AG20443 (cell line): Measurements from ENCODE around the gene HBG1.
"Not testable (repeated sequence)": the region's sequence is repeated elsewhere in the genome, so short reads cannot be mapped to it uniquely, and the experiment has no call there.

ENCODE experiments used
- DNase-seq: peaks from one replicate; pipeline ENCODE4 v3.0.0; 2012; ENCODE audit warnings: low spot score, mixed read lengths

Gene HBG1

DNA sequence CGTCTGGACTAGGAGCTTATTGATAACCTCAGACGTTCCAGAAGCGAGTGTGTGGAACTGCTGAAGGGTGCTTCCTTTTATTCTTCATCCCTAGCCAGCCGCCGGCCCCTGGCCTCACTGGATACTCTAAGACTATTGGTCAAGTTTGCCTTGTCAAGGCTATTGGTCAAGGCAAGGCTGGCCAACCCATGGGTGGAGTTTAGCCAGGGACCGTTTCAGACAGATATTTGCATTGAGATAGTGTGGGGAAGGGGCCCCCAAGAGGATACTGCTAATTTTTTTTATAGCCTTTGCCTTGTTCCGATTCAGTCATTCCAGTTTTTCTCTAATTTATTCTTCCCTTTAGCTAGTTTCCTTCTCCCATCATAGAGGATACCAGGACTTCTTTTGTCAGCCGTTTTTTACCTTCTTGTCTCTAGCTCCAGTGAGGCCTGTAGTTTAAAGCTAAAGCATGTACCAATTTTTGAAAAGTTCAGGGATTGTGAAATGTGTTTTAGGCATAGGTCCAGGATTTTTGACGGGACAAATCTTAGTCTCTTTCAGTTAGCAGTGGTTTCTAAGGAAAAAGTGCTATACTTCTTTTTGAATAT, at the start of gene HBG1:
Gene HBG1, minus strand, starts transcription at position 51 of the 590 bp plus-strand sequence. CDS start 53 bp downstream, outside the sequence.
- DNase-seq, result not testable (repeated sequence)

DNA sequence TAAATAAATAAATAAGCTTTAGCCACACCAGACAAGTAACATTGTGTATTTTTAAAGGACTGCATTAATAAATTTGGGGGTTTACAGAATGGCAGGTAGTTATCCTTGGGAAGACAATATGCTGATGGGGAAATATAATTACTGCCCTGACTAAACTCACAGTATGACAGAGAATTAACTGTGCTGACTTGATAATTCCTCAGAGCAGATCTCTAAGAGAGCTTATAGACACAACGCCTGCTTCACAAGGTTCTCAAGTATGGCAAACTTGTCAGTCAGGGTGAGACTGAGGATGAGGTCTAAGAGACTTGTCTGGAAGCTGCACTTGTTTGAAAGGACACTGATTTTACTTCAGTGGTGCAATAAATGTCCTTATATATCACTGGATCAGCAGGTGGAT, 48.8 kb upstream of the HBG1 start:
- no peak for DNase-seq

DNA sequence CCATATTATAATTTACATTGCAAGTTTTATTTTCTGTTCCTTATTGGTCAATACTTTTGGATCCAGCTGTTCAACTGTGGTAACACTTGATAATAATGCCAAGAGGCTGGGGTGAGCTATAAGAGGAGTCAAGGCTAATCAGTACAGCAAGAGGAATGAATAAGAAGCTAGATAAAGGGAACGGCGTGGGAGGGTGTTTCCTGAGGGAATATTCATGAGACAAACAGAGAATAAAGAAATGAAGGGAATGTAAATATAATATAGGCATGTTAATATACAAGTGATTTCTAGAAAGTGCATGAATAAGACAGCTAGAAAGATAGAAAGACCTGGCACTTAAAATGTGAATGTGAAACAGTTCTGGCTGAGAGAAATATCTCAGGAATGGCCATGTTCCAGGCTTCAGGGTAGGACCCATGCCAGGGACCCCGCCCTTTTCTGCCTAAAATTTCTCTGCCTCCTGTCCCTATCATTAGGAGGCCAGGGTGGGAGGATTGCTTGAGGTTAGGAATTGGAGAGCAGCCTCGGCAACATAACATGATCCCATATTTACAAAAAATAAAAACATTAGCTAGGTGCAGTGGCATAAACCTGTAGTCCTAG, 48.2 kb upstream of the HBG1 start:
- no peak for DNase-seq

DNA sequence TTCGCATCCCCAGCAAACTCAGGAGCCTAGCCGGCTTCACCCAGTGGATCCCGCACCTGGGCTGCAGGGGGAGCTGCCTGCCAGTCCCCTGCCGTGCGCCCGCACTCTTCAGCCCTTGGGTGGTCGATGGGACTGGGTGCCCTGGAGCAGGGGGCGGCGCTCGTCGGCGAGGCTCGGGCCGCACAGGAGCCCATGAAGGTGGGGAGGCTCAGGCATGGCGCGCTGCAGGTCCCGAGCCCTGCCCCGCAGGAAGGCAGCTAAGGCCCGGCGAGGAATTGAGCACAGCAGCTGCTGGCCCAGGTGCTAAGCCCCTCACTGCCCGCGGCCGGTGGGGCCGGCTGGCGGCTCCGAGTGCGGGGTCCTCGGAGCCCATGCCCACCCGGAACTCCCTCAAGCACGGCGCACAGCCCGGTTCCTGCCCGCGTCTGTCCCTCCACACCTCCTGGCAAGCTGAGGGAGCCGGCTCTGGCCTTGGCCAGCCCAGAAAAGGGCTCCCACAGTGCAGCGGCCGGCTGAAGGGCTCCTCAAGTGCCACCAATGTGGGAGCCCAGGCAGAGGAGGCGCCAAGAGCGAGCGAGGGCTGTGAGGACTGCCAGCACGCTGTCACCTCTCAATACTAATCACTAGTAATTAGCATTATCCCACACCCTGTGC, 44.8 kb upstream of the HBG1 start:
- DNase-seq, result not testable (repeated sequence)

DNA sequence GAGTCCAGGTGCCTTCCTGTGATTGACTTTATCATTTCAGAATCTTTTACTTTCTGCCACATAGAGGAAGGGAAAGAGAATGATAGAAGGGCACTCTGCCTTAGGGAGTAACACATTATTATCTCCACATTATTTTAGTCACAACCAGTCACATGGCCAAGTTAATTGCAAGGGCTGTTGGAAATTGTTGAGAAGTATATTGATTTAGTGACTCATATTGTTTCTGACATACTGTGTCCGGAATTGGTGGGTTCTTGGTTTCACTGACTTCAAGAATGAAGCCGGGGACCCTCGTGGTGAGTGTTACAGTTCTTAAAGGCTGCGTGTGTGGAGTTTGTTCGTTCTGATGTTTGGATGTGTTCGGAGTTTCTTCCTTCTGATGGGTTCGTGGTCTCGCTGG, 43.4 kb upstream of the HBG1 start:
- DNase-seq, result no peak

DNA sequence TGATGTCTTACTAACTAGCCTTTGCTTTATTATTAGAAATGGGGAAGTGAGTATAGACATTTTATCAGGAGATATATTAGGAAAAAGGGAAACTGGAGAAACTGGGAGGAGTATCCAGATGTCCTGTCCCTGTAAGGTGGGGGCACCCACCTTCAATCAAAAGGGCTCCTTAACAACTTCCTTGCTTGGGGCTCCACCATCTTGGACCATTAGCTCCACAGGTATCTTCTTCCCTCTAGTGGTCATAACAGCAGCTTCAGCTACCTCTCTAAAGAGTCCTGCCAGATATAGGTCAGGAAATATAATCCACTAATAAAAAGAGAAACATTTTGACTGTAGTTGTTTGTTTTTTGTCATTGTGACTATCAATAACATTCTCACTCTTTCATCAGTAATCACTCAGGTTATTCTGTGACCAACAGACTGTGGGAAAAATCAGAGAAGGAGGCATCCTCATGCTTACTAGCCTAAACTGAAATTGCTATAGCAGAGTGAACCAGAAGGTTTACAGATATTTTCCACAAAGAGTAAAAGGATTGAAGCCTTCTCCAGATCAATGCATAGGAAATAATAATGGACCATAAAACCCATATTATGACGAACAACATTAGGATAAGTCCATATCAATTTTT, 41.7 kb upstream of the HBG1 start:
- DNase-seq, result peak; percentile 12

DNA sequence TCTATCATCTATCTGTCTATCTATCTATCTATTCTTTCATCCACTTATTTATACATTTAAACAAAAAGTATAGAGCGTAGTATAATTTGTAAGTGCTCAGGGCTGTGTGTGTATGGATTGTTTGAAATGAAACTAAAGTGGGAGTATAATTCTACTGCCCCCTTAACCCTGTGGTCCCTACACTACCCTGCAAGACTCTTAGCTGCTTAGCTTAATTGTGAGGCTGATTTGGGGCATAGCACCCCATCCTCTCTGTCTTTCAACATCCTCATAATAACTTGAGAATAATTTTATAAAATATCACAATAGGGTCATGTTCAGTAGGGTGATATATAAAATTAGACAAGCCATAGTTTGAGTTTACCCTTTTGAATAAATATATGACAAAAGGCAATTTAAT, 40.4 kb upstream of the HBG1 start:
- no peak for DNase-seq

DNA sequence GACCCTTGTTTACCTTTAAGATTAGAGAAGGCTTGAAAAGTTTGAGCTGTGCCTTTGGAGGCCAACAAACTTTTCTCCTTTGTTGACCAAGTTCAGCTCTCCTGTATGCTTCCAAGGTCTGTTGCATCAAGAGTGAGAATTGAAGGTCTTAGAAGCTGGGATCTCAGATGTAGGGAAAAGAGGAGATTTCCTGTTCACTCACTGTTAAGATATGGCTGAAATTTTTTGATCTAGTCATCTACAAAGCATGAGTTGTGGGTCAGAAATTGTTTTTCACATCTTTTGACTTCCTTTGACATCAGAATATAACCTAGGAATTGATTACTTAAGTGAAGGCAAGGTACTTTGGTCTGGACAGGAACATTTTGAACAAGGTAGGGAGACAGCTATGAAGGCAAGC, 40.0 kb upstream of the HBG1 start:
- no peak for DNase-seq

DNA sequence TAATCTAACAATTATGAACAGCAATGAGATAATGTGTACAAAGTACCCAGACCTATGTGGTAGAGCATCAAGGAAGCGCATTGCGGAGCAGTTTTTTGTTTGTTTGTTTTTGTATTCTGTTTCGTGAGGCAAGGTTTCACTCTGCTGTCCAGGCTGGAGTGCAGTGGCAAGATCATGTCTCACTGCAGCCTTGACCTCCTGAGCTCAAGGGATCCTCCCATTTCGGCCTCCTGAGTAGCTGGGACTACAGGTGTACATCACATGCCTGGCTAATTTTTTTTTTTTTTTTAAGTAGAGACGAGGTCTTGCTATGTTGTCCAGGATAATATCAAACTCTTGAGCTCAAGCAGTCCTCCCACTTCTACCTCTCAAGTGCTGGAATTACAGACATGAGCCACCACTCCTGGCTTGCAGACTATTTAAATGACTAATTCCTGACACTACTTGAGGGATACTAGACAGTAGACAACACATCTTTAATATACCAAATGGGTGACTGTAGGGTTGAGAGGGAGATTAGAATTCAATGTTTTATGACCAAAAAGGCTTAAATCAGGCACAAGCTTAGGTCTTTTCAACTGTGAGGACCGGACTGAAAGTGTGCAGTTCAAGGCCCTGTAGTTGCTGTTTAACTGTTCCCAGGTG, 39.4 kb upstream of the HBG1 start:
- no peak for DNase-seq

DNA sequence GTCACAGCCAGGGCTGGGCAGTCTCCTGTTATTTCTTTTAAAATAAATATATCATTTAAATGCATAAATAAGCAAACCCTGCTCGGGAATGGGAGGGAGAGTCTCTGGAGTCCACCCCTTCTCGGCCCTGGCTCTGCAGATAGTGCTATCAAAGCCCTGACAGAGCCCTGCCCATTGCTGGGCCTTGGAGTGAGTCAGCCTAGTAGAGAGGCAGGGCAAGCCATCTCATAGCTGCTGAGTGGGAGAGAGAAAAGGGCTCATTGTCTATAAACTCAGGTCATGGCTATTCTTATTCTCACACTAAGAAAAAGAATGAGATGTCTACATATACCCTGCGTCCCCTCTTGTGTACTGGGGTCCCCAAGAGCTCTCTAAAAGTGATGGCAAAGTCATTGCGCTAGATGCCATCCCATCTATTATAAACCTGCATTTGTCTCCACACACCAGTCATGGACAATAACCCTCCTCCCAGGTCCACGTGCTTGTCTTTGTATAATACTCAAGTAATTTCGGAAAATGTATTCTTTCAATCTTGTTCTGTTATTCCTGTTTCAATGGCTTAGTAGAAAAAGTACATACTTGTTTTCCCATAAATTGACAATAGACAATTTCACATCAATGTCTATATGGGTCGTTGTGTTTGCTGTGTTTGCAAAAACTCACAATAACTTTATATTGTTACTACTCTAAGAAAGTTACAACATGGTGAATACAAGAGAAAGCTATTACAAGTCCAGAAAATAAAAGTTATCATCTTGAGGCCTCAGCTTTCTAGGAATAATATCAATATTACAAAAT, 38.6 kb upstream of the HBG1 start:
- no peak for DNase-seq

DNA sequence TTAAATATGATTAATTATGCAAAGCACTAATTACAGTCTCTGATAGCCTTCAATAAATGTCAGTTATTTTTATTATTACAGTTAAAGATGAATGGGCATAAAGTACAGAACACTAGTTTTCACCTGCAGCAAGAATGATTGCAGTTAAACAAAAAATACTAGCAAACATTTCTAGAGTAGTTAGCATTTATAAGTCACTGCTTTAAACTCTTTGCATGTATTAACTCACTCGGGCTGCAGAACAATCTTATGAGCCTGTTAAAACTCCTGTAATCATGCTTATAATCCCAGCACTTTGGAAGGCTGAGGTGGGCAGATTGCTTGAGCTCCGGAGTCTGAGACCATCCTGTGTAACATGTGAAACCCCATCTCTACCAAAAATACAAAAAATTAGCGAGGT, 37.2 kb upstream of the HBG1 start:
- no peak for DNase-seq

DNA sequence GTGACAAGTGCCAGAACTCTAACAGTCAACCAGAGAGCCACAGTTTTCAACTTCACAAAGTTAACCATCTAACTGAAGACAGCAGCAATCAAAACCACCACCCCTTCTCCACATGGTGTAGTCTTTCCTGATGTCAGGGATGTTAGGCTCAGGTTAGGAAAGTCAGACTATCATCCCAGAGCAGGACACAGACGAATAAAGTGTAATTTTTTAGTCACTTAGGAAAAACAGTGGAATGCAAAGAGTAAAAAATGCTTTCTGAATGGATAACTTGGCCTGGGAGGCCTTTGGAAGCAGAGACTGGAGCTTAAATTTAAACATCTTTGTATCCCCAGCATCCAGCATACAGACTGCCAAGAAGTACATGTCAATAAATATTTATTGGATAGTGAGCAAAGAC, 36.7 kb upstream of the HBG1 start:
- no peak for DNase-seq

DNA sequence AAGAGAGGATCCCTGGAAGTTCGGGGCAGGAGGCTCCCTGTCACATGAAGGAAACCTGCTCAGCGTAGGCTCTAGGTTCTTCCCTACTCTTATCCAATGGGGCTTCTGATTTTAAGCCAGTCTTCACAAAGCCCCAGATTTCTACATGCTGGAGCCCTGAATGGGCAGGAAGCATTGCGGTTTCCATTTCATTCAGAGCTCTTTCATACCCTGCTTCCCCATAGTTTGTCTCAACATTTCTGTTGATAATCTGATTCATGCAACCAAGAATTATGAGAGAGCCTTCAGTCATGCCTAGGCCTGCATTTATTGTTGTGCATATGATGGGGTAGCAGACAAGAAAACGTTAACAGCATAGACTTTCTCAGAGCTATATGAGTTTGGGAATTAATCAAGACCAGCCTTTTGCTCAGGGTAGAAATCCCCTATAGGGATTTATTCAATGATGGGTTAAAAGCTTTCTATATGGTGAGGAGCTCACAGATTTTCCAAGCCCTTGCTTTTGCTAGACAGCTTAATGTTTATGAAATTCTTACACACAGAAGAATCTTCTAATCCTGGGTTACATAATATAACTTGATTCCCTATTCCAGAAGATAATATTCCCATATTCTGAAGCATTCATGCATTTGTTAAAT, 36.2 kb upstream of the HBG1 start:
- DNase-seq, result no peak

DNA sequence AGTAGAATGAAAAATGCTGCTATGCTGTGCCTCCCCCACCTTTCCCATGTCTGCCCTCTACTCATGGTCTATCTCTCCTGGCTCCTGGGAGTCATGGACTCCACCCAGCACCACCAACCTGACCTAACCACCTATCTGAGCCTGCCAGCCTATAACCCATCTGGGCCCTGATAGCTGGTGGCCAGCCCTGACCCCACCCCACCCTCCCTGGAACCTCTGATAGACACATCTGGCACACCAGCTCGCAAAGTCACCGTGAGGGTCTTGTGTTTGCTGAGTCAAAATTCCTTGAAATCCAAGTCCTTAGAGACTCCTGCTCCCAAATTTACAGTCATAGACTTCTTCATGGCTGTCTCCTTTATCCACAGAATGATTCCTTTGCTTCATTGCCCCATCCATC, 35.0 kb upstream of the HBG1 start:
- no peak for DNase-seq

DNA sequence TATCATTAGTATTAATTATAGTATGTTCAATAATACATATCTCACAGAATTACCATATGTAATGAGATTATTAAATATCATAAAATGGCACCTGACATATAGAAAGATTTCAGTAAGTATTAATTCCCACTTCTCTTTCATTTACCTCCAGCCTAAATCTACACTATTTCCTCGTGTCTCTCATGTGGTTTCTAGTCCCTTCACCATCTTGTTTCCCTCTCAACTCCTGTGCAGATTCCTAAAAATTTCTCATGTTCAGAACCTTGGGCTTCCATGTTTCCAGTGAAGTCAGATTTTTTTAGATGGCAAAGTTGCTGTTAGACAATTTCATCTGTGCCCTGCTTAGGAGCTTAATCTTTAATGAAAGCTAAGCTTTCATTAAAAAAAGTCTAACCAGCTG, 34.2 kb upstream of the HBG1 start:
- DNase-seq, result no peak

DNA sequence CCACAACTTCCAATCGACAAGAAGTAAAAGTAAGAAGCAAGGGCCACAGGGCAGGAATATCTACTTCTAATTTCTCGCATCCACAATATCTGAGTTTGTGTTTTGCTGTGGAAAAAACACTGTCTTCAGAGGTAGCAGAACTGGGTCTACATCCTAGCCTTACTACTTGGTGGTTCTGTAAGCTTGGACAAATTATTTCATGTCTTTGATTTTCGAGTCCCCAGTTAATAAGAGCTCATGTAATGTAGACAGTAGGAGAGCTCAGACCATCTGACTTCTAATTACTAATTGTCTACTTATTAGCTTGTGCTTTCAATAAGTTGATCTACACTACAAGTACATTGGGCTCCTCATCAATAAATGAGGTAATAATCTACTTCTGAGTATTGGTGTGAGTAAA, 33.4 kb upstream of the HBG1 start:
- no peak for DNase-seq

DNA sequence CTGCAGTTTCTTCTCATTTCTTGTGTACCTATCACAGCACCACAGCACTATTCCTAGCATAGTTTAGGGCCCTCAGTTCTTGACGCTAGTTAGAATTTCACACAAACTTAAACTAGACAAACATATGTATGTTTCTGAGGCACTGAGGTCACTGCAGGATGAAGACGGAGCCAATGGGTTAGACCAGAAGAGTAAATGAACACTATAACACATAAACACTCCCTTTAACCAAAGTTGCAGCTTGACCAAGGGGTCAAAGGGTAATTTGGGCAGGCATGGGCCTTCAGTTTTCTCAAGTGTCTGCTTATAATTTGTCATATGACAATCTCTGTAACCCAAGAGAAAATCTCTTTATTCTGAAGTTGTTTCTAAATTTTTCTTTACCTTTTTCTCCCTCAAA, 33.0 kb upstream of the HBG1 start:
- no peak for DNase-seq

DNA sequence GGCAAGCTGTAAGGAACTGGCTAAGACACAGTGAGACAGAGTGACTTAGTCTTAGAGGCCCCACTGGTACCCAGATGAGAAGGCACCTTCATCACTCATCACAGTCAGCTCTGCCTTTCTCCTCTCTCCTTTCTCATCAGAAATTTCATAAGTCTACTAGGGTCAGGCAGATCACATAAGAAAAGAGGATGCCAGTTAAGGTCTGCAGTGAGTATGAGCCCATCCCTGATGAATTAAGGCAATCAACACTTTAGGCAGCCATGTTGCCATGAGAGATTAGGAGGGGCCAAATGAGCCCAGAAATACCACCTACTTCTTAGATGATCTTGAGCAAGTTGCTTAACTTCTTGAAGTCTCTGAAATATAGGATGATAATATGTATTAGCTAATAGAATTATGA, 31.9 kb upstream of the HBG1 start:
- no peak for DNase-seq

DNA sequence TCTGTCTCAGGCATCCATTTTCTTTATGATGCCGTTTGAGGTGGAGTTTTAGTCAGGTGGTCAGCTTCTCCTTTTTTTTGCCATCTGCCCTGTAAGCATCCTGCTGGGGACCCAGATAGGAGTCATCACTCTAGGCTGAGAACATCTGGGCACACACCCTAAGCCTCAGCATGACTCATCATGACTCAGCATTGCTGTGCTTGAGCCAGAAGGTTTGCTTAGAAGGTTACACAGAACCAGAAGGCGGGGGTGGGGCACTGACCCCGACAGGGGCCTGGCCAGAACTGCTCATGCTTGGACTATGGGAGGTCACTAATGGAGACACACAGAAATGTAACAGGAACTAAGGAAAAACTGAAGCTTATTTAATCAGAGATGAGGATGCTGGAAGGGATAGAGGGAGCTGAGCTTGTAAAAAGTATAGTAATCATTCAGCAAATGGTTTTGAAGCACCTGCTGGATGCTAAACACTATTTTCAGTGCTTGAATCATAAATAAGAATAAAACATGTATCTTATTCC, 31.0 kb upstream of the HBG1 start:
- DNase-seq, result peak; percentile 96

DNA sequence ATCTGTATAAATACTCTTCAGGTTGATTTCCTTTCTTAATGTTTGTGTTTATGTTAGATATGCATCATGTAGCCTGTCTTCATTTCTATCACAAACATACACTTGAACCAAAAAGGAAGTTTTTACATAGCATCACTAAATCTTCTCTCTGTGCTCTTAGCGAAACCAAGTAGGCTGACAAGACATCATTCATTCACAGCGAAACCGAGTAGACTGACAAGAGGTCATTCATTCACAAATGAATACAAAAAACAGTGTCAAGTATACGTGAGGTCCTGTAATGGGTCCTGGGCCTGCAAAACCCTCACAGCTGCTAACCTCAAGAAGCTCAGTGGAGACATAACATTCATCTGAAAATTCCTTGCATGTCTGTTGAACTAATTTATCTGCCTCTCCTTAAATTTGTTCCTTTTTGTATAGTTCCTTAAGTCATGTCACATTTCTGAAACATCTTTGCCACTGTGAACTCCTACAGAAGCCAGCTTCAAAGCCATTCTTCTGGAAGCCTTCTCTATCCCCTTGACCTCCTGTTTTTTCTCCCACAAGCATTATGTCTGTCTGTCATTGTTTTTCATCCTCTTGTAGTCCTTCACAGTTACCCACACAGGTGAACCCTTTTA, 29.9 kb upstream of the HBG1 start:
- DNase-seq, result no peak
